ENCODE measurements around the gene ALOX15. TPM values are rescaled to one million over a fixed set of nuclear protein-coding genes. Genes with fewer than 3 reads are reported as not detected.

Gene ALOX15
- total RNA-seq, 1 experiment from 2014 or later = 0.50 TPM

GRCh38 chr17:4622375-4622774 lies 19.1 kb downstream of the ALOX15 start:
- Histone ChIP-seq H3K27me3 (replicated peaks; ENCODE audit: control insufficient read depth, insufficient read depth, low read length) (no peaks in the 10 kb centered on the region), H3K4me1 (no peaks in the 10 kb centered on the region), H3K9me3 (no peaks in the 10 kb centered on the region), H3K4me3 (ENCODE audit: low read depth, low read length) (no peak overlapping the region), H3K36me3 (ENCODE audit: control insufficient read depth, insufficient read depth, low read length) (no peaks in the 10 kb centered on the region)
- ChIA-PET CTCF (no interaction called here), POLR2A (interaction anchor here (0.9 kb wide), 1 partner anchor 12 kb away, joined by 3 read pairs; no protein-coding TSS in a partner anchor)
- intact Hi-C loops (cut with micrococcal nuclease; ENCODE audit: unreplicated experiment) = no loop called here
- Mint-ChIP-seq H3K4me1 (ENCODE audit: low read depth, unreplicated experiment) (peaks cover 5% of the 10 kb centered on the region), H3K9me3 (ENCODE audit: unreplicated experiment) (no peaks in the 10 kb centered on the region), H3K27me3 (ENCODE audit: insufficient read depth, unreplicated experiment) (no peaks in the 10 kb centered on the region), H3K27ac (ENCODE audit: unreplicated experiment) (no peak overlapping the region), H3K36me3 (ENCODE audit: insufficient read depth, unreplicated experiment) (peaks cover 19% of the 10 kb centered on the region), H3K4me3 (ENCODE audit: unreplicated experiment) (no peak overlapping the region)
- DNase-seq = no peak
- no peak for TF ChIP-seq CTCF (IDR thresholded peaks at IDR 0.05; ENCODE audit: insufficient read depth in 1 of 2, low read depth in 1 of 2, low read length in 1 of 2, severe bottlenecking in 1 of 2, unreplicated experiment in 1 of 2)
- no TSS peak for BruUV-seq (replicated peaks)

DNA sequence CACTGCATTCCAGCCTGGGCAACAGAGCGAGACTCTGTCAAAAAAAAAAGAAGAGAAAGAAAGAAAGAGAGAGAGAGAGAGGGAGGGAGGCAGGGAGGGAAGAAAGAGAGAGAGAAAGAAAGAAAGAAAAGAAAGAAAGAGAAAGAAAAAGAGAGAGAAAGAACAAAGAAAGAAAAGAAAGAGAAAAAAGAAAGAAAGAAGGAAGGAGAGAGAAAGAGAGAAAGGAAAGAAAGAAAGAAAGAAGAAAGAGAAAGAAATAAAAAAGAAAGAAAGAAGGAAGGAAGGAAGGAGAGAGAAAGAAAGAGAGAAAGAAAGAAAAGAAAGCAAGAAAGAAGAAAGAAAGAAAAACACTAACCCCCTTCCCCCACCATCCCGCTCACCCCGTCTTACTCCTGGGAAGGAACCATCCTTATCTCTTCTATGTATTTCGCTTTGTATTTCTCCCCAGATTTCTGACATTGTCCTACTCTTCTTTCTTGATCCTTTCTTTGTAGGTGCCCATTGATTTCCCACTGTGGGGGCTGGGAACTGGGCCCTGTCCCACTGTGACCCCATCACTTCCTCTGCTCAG lies 20.9 kb downstream of the ALOX15 start:
- Histone ChIP-seq H3K9me3 (no peaks in the 10 kb centered on the region), H3K4me1 (no peaks in the 10 kb centered on the region), H3K4me3 (ENCODE audit: low read depth, low read length) (no peak overlapping the region), H3K36me3 (ENCODE audit: control insufficient read depth, insufficient read depth, low read length) (no peaks in the 10 kb centered on the region), H3K27me3 (replicated peaks; ENCODE audit: control insufficient read depth, insufficient read depth, low read length) (no peaks in the 10 kb centered on the region)
- H3K27ac Mint-ChIP-seq (ENCODE audit: unreplicated experiment) = no peak overlapping the region
- no peak for DNase-seq
- ChIA-PET CTCF (no interaction called here), POLR2A (interaction anchor here (0.6 kb wide), 1 partner anchor 40 kb away, joined by 7 read pairs; no protein-coding TSS in a partner anchor)
- peaks cover 27% of the 10 kb centered on the region for H3K36me3 Mint-ChIP-seq (ENCODE audit: insufficient read depth, unreplicated experiment)
- H3K27me3 Mint-ChIP-seq (ENCODE audit: insufficient read depth, unreplicated experiment) = no peaks in the 10 kb centered on the region
- H3K4me1 Mint-ChIP-seq (ENCODE audit: low read depth, unreplicated experiment) = peaks cover 5% of the 10 kb centered on the region
- intact Hi-C loops (cut with micrococcal nuclease; ENCODE audit: unreplicated experiment) = no loop called here
- H3K4me3 Mint-ChIP-seq (ENCODE audit: unreplicated experiment) = no peak overlapping the region
- no TSS peak for BruUV-seq (replicated peaks)
- no peak for TF ChIP-seq CTCF (IDR thresholded peaks at IDR 0.05; ENCODE audit: insufficient read depth in 1 of 2, low read depth in 1 of 2, low read length in 1 of 2, severe bottlenecking in 1 of 2, unreplicated experiment in 1 of 2)
- H3K9me3 Mint-ChIP-seq (ENCODE audit: unreplicated experiment) = no peaks in the 10 kb centered on the region

DNA sequence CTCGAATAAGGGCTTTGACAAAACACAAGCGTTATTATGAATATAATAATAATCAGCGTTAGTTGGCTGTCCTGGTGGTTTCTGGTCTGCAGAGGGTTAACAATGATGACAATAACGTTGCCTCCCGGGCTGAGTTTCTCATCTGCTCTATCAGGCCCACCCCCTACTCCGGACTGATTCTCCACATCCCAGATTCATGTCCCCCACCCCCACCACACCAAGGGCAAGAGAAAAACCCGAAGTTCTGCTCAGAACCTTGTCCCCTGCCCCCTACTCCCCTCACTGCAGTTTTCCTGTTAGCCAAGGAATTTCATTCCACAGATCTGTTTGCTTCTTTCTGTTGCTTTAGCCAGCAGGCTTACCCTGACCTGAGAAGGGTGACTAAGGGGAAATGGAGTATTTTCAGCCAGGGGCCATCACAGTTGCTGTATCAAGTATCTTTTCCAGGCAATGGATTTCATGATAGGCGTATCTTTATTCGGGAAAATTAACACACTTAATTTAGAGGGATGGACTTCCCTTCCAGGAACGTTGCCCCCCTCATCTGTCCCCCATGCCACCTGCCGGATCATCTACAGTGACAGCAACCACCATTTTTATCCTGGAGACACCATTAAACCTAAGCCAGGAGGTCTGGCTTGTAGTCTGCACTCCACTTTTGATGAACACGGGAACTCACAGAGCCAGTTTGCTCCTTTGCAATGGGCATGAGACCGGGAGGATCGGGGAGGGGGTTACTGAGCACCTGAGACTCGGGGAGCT lies 23.7 kb downstream of the ALOX15 start:
- peaks cover 36% of the 10 kb centered on the region for H3K36me3 Mint-ChIP-seq (ENCODE audit: insufficient read depth, unreplicated experiment)
- intact Hi-C loops (cut with micrococcal nuclease; ENCODE audit: unreplicated experiment) = no loop called here
- CTCF ChIA-PET = no interaction called here
- DNase-seq = no peak
- no TSS peak for BruUV-seq (replicated peaks)
- TF ChIP-seq CTCF (IDR thresholded peaks at IDR 0.05; ENCODE audit: insufficient read depth in 1 of 2, low read depth in 1 of 2, low read length in 1 of 2, severe bottlenecking in 1 of 2, unreplicated experiment in 1 of 2) = no peak
- H3K27me3 Mint-ChIP-seq (ENCODE audit: insufficient read depth, unreplicated experiment) = no peaks in the 10 kb centered on the region
- POLR2A ChIA-PET = no interaction called here
- Histone ChIP-seq H3K4me1 (no peaks in the 10 kb centered on the region), H3K27me3 (replicated peaks; ENCODE audit: control insufficient read depth, insufficient read depth, low read length) (no peaks in the 10 kb centered on the region), H3K36me3 (ENCODE audit: control insufficient read depth, insufficient read depth, low read length) (no peaks in the 10 kb centered on the region), H3K9me3 (no peaks in the 10 kb centered on the region), H3K4me3 (ENCODE audit: low read depth, low read length) (no peak overlapping the region)
- no peak overlapping the region for H3K27ac Mint-ChIP-seq (ENCODE audit: unreplicated experiment)
- H3K4me3 Mint-ChIP-seq (ENCODE audit: unreplicated experiment) = no peak overlapping the region
- peaks cover 6% of the 10 kb centered on the region for H3K4me1 Mint-ChIP-seq (ENCODE audit: low read depth, unreplicated experiment)
- no peaks in the 10 kb centered on the region for H3K9me3 Mint-ChIP-seq (ENCODE audit: unreplicated experiment)
